ENCODE measurements around the gene HS6ST2.

- TF ChIP-seq CTCF (IDR thresholded peaks at IDR 0.05) (no peak), EZH2 (IDR thresholded peaks at IDR 0.05) (no peak)
Observed at GRCh38 chrX:132848296-132848970, 110.0 kb downstream of the HS6ST2 start.

All from neural progenitor cell (in vitro differentiated cells).